Measurements from ENCODE around the gene MRPL58. TPM values are rescaled to one million over a fixed set of nuclear protein-coding genes. Genes with fewer than 3 reads are reported as not detected.
A peak's percentile ranks its signal among the peaks of the same experiment; 100 is the strongest.

The MRPL58 gene
- total and polyA plus RNA-seq, 3 experiments from 2014 or later: 48.0 to 68.8 (median 65.5) TPM

- no peaks in the 10 kb centered on the region for H3K27me3 ChIP-seq (ENCODE audit: insufficient read depth, low read length, poor library complexity, severe bottlenecking)
- no peak for DNase-seq
- H3K27me3 Mint-ChIP-seq: no peaks in the 10 kb centered on the region
- peaks cover 40% of the 10 kb centered on the region for H3K36me3 ChIP-seq (ENCODE audit: insufficient read depth, low read length)
- H3K4me3 Mint-ChIP-seq: no peak overlapping the region
- H3K36me3 Mint-ChIP-seq: peaks cover 0 to 57% (median 22%) of the 10 kb centered on the region in 3 donors
- H3K9me3 Mint-ChIP-seq: no peaks in the 10 kb centered on the region
- H3K4me1 ChIP-seq (ENCODE audit: insufficient read depth, low read length): peaks cover 13% of the 10 kb centered on the region
- H3K4me1 Mint-ChIP-seq: peaks cover 10 to 13% (median 12%) of the 10 kb centered on the region in 3 donors
- H3K27ac Mint-ChIP-seq: no peak overlapping the region
- no peaks in the 10 kb centered on the region for H3K9me3 ChIP-seq (ENCODE audit: low read length)
- H3K27ac ChIP-seq (ENCODE audit: low read depth, low read length): no peak overlapping the region
- CTCF ChIA-PET: interaction anchor here (0.7 to 1.7 kb wide), 3 partner anchors 11 to 105 kb away, joined by 3 read pairs; partner anchors contain the start of genes ATP5PD and KCTD2
- H3K4me3 ChIP-seq (ENCODE audit: low read length): no peak overlapping the region
- POLR2A ChIA-PET: no interaction called here
Measured at GRCh38 chr17:75063201-75063600, 50.7 kb downstream of the MRPL58 start.

- ChIA-PET POLR2A (no interaction called here), CTCF (interaction anchor here (1.6 kb wide), 1 partner anchor 105 kb away, joined by 3 read pairs; no protein-coding TSS in a partner anchor)
- H3K9me3 ChIP-seq (ENCODE audit: low read length): no peaks in the 10 kb centered on the region
- no peak overlapping the region for H3K27ac ChIP-seq (ENCODE audit: low read depth, low read length)
- peaks cover 13% of the 10 kb centered on the region for H3K4me1 ChIP-seq (ENCODE audit: insufficient read depth, low read length)
- H3K4me3 ChIP-seq (ENCODE audit: low read length): no peak overlapping the region
- peaks cover 10 to 13% (median 12%) of the 10 kb centered on the region in 3 donors for H3K4me1 Mint-ChIP-seq
- peaks cover 0 to 57% (median 22%) of the 10 kb centered on the region in 3 donors for H3K36me3 Mint-ChIP-seq
- peaks cover 40% of the 10 kb centered on the region for H3K36me3 ChIP-seq (ENCODE audit: insufficient read depth, low read length)
- H3K27me3 ChIP-seq (ENCODE audit: insufficient read depth, low read length, poor library complexity, severe bottlenecking): no peaks in the 10 kb centered on the region
- no peak overlapping the region for H3K4me3 Mint-ChIP-seq
- peak overlapping the region in 1 of 8 donors; percentile 24 for H3K27ac Mint-ChIP-seq
- DNase-seq: no peak
- no peaks in the 10 kb centered on the region for H3K9me3 Mint-ChIP-seq
- H3K27me3 Mint-ChIP-seq: no peaks in the 10 kb centered on the region
Measured at GRCh38 chr17:75063626-75064025, 51.2 kb downstream of the MRPL58 start.

DNA sequence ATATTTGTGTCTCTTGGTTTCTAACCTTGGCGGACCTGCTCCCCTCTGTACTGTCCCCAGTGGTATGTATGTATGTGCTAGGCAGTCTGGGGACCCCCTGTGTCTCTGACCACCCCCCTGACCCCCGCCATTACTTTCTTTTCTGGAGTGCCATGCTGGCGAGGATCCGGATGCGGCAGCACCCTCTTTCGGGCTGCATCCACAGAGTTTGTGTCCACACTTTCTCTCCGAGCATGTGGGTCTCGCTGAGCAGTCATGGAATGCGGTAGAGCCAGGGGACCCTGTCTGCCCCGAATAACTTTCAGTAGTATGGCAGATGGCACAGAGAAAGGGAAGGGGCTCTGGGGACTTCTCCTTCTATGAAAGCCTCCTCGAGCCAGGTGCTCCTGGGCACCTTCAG, 51.6 kb downstream of the MRPL58 start:
- no peaks in the 10 kb centered on the region for H3K9me3 Mint-ChIP-seq
- Histone ChIP-seq H3K9me3 (ENCODE audit: low read length) (no peaks in the 10 kb centered on the region), H3K27me3 (ENCODE audit: insufficient read depth, low read length, poor library complexity, severe bottlenecking) (no peaks in the 10 kb centered on the region), H3K4me3 (ENCODE audit: low read length) (no peak overlapping the region), H3K27ac (ENCODE audit: low read depth, low read length) (no peak overlapping the region), H3K36me3 (ENCODE audit: insufficient read depth, low read length) (peaks cover 40% of the 10 kb centered on the region), H3K4me1 (ENCODE audit: insufficient read depth, low read length) (peaks cover 13% of the 10 kb centered on the region)
- ChIA-PET CTCF (interaction anchor here (1.6 kb wide), 1 partner anchor 106 kb away, joined by 3 read pairs; no protein-coding TSS in a partner anchor), POLR2A (no interaction called here)
- no peak overlapping the region for H3K4me3 Mint-ChIP-seq
- H3K4me1 Mint-ChIP-seq: peaks cover 12 to 16% (median 12%) of the 10 kb centered on the region in 3 donors
- DNase-seq: no peak
- H3K27me3 Mint-ChIP-seq: no peaks in the 10 kb centered on the region
- H3K27ac Mint-ChIP-seq: no peak overlapping the region
- peaks cover 0 to 57% (median 22%) of the 10 kb centered on the region in 3 donors for H3K36me3 Mint-ChIP-seq

GRCh38 chr17:75064460-75064859, 52.0 kb downstream of the MRPL58 start:
- peaks cover 0 to 54% (median 20%) of the 10 kb centered on the region in 3 donors for H3K36me3 Mint-ChIP-seq
- peaks cover 12 to 16% (median 12%) of the 10 kb centered on the region in 3 donors for H3K4me1 Mint-ChIP-seq
- H3K27me3 ChIP-seq (ENCODE audit: insufficient read depth, low read length, poor library complexity, severe bottlenecking): no peaks in the 10 kb centered on the region
- no peaks in the 10 kb centered on the region for H3K9me3 Mint-ChIP-seq
- no peak overlapping the region for H3K4me3 Mint-ChIP-seq
- no peak for DNase-seq
- peaks cover 13% of the 10 kb centered on the region for H3K4me1 ChIP-seq (ENCODE audit: insufficient read depth, low read length)
- no peaks in the 10 kb centered on the region for H3K27me3 Mint-ChIP-seq
- H3K27ac ChIP-seq (ENCODE audit: low read depth, low read length): no peak overlapping the region
- H3K27ac Mint-ChIP-seq: peak overlapping the region in 1 of 8 donors; percentile 65
- H3K36me3 ChIP-seq (ENCODE audit: insufficient read depth, low read length): peaks cover 37% of the 10 kb centered on the region
- POLR2A ChIA-PET: no interaction called here
- no peaks in the 10 kb centered on the region for H3K9me3 ChIP-seq (ENCODE audit: low read length)
- no peak overlapping the region for H3K4me3 ChIP-seq (ENCODE audit: low read length)
- CTCF ChIA-PET: interaction anchor here (1.6 kb wide), 1 partner anchor 106 kb away, joined by 3 read pairs; no protein-coding TSS in a partner anchor

DNA sequence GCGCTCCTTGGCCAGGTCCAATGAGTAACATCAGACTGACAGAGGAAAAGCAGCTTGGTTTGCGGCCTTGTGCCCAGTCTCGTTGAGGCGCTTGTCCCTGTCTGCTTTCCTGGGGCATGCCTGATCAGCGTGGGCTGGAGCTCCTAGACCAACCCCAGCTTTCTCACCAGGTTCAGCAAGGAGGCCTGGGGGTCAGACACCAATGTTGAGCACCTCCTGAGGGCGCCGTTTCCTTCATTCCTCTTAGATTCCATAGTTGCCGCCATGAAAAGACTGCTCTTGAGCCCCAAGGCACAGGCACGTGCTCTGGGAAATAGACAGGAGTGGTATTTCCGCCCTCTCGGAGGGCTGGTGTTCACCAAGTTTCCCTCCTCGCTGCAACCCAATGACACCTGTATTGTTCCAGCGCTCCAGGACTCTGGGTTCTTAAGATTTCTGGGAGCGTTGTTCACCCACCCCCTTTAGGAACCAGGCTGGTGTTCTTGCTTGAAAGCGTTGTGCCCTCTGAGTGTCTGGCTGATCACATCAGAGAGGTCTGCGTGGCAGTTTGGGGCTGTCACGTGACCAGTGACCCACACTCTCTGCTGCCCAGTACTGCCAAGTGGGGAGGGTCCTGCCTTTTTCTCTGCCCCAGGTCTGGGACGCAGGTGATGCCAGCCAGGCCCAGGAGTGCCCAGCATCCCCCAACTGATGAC, 52.5 kb downstream of the MRPL58 start:
- Histone ChIP-seq H3K4me1 (ENCODE audit: insufficient read depth, low read length) (peaks cover 9% of the 10 kb centered on the region), H3K36me3 (ENCODE audit: insufficient read depth, low read length) (peaks cover 31% of the 10 kb centered on the region), H3K9me3 (ENCODE audit: low read length) (no peaks in the 10 kb centered on the region), H3K27ac (ENCODE audit: low read depth, low read length) (no peak overlapping the region), H3K4me3 (ENCODE audit: low read length) (no peak overlapping the region), H3K27me3 (ENCODE audit: insufficient read depth, low read length, poor library complexity, severe bottlenecking) (no peaks in the 10 kb centered on the region)
- no peak for DNase-seq
- POLR2A ChIA-PET: no interaction called here
- Mint-ChIP-seq H3K4me1 (peaks cover 12 to 16% (median 12%) of the 10 kb centered on the region in 3 donors), H3K4me3 (no peak overlapping the region), H3K27ac (no peak overlapping the region), H3K36me3 (peaks cover 0 to 48% (median 14%) of the 10 kb centered on the region in 3 donors), H3K9me3 (no peaks in the 10 kb centered on the region), H3K27me3 (no peaks in the 10 kb centered on the region)
- CTCF ChIA-PET: no interaction called here

- no peaks in the 10 kb centered on the region for H3K9me3 Mint-ChIP-seq
- peaks cover 28% of the 10 kb centered on the region for H3K36me3 ChIP-seq (ENCODE audit: insufficient read depth, low read length)
- H3K36me3 Mint-ChIP-seq: peaks cover 0 to 44% (median 12%) of the 10 kb centered on the region in 3 donors
- H3K4me3 ChIP-seq (ENCODE audit: low read length): no peak overlapping the region
- POLR2A ChIA-PET: no interaction called here
- no peak overlapping the region for H3K4me3 Mint-ChIP-seq
- peaks cover 9% of the 10 kb centered on the region for H3K4me1 ChIP-seq (ENCODE audit: insufficient read depth, low read length)
- peaks cover 12 to 16% (median 12%) of the 10 kb centered on the region in 3 donors for H3K4me1 Mint-ChIP-seq
- H3K27ac ChIP-seq (ENCODE audit: low read depth, low read length): no peak overlapping the region
- CTCF ChIA-PET: no interaction called here
- H3K27ac Mint-ChIP-seq: peak overlapping the region in 2 of 8 donors; percentile 54 to 58
- no peaks in the 10 kb centered on the region for H3K27me3 ChIP-seq (ENCODE audit: insufficient read depth, low read length, poor library complexity, severe bottlenecking)
- H3K9me3 ChIP-seq (ENCODE audit: low read length): no peaks in the 10 kb centered on the region
- DNase-seq: no peak
- no peaks in the 10 kb centered on the region for H3K27me3 Mint-ChIP-seq
Measured at GRCh38 chr17:75065562-75066151, 53.2 kb downstream of the MRPL58 start.

DNA sequence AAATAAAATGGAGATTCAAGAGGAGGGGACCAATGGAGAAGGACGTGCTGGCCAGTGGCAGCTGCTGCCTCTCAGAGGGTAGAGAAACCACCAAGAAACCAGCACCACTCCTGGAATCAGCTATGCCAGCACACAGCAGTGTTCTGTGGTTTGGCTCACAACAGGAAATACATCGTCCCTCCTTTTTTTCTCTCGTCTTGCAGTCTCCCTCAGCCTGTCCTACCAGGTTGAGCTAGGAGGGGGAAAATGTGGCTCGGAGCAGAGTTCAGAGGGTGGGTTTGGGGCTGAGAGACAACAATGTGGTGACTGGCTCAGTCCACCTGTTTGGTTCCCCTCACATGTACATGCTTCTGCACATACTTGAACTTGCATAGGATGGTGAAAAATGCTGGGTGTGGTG, 55.4 kb downstream of the MRPL58 start:
- no peaks in the 10 kb centered on the region for H3K9me3 ChIP-seq (ENCODE audit: low read length)
- DNase-seq: peak in 1 of 5 donors; percentile 28
- H3K27ac Mint-ChIP-seq: peak overlapping the region in 4 of 8 donors; percentile 52 to 75 (median 60)
- H3K4me1 ChIP-seq (ENCODE audit: insufficient read depth, low read length): peaks cover 9% of the 10 kb centered on the region
- H3K4me3 ChIP-seq (ENCODE audit: low read length): peak overlapping the region; percentile 34
- no peak overlapping the region for H3K27ac ChIP-seq (ENCODE audit: low read depth, low read length)
- peaks cover 12 to 16% (median 12%) of the 10 kb centered on the region in 3 donors for H3K4me1 Mint-ChIP-seq
- H3K36me3 Mint-ChIP-seq: peaks cover 0 to 22% (median 9%) of the 10 kb centered on the region in 3 donors
- POLR2A ChIA-PET: no interaction called here
- peak overlapping the region in 2 of 7 donors; percentile 19 to 33 for H3K4me3 Mint-ChIP-seq
- H3K36me3 ChIP-seq (ENCODE audit: insufficient read depth, low read length): peaks cover 22% of the 10 kb centered on the region
- CTCF ChIA-PET: interaction anchor here (0.9 to 2.1 kb wide), 4 partner anchors 8 to 55 kb away, joined by 3 to 8 read pairs (median 4); partner anchors contain the start of genes MRPL58 and SLC16A5
- no peaks in the 10 kb centered on the region for H3K27me3 ChIP-seq (ENCODE audit: insufficient read depth, low read length, poor library complexity, severe bottlenecking)
- no peaks in the 10 kb centered on the region for H3K9me3 Mint-ChIP-seq
- H3K27me3 Mint-ChIP-seq: no peaks in the 10 kb centered on the region

DNA sequence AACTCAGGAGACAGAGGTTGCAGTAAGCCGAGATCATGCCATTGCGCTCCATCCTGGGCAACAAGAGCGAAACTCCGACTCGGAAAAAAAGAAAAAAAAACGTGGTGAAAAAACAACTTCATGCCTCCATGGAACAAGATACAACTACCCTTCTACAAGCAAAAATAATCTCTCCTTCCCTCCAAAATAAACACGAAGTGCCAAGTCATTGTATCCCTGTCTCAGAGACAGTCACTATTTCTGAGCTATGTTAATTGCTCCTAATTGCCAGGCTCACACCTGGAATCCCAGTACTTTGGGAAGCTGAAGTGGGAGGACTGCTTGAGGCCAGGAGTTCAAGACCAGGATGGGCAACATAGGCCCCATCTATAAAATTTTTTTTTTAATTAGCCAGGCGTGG, 56.3 kb downstream of the MRPL58 start:
- no peaks in the 10 kb centered on the region for H3K27me3 ChIP-seq (ENCODE audit: insufficient read depth, low read length, poor library complexity, severe bottlenecking)
- H3K36me3 ChIP-seq (ENCODE audit: insufficient read depth, low read length): peaks cover 13% of the 10 kb centered on the region
- ChIA-PET CTCF (interaction anchor here (1.2 to 2.1 kb wide), 3 partner anchors 9 to 46 kb away, joined by 3 to 8 read pairs (median 7); partner anchors contain the start of gene SLC16A5), POLR2A (no interaction called here)
- H3K27ac Mint-ChIP-seq: peak overlapping the region in 3 of 8 donors; percentile 8 to 70 (median 45)
- H3K4me1 Mint-ChIP-seq: peaks cover 12 to 16% (median 12%) of the 10 kb centered on the region in 3 donors
- peaks cover 0 to 13% (median 9%) of the 10 kb centered on the region in 3 donors for H3K36me3 Mint-ChIP-seq
- no peaks in the 10 kb centered on the region for H3K9me3 Mint-ChIP-seq
- no peaks in the 10 kb centered on the region for H3K27me3 Mint-ChIP-seq
- peaks cover 9% of the 10 kb centered on the region for H3K4me1 ChIP-seq (ENCODE audit: insufficient read depth, low read length)
- no peak for DNase-seq
- H3K9me3 ChIP-seq (ENCODE audit: low read length): no peaks in the 10 kb centered on the region
- peak overlapping the region in 1 of 7 donors; percentile 37 for H3K4me3 Mint-ChIP-seq
- no peak overlapping the region for H3K4me3 ChIP-seq (ENCODE audit: low read length)
- H3K27ac ChIP-seq (ENCODE audit: low read depth, low read length): no peak overlapping the region

Measured in CD8-positive, alpha-beta memory T cell (primary cell).